ENCODE results near the gene FAT1.

Gene FAT1

GRCh38 chr4:186627226-186627865 is 96.3 kb downstream of the FAT1 start:
- FAIRE-seq: no peak
- no peak for DNase-seq (ENCODE audit: extremely low spot score, insufficient read length, low read depth)

- FAIRE-seq (no peak), DNase-seq (ENCODE audit: extremely low spot score, insufficient read length, low read depth) (no peak)
These were observed 98.7 kb downstream of the FAT1 start for GRCh38 chr4:186624951-186625350.

GRCh38 chr4:186623546-186623945 is 100.1 kb downstream of the FAT1 start:
- no peak for FAIRE-seq

GRCh38 chr4:186622788-186623464 is 100.7 kb downstream of the FAT1 start:
- DNase-seq (ENCODE audit: extremely low spot score, insufficient read length, low read depth) (no peak), FAIRE-seq (no peak)

More at GRCh38 chr4:186623546-186623945, 100.1 kb downstream of the FAT1 start:
- no peak for DNase-seq (ENCODE audit: extremely low spot score, insufficient read length, low read depth)

- DNase-seq (ENCODE audit: extremely low spot score, insufficient read length, low read depth): no peak
- no peak for FAIRE-seq
These were observed 101.6 kb downstream of the FAT1 start for GRCh38 chr4:186621959-186622553.

GRCh38 chr4:186619088-186619487 is 104.6 kb downstream of the FAT1 start:
- FAIRE-seq (no peak), DNase-seq (ENCODE audit: extremely low spot score, insufficient read length, low read depth) (no peak)

GRCh38 chr4:186617921-186618320 is 105.7 kb downstream of the FAT1 start:
- FAIRE-seq: no peak
- DNase-seq (ENCODE audit: extremely low spot score, insufficient read length, low read depth): no peak

- no peak for DNase-seq (ENCODE audit: extremely low spot score, insufficient read length, low read depth)
- no peak for FAIRE-seq
These were observed 116.2 kb downstream of the FAT1 start for GRCh38 chr4:186607490-186607889.

GRCh38 chr4:186606591-186606992 is 117.1 kb downstream of the FAT1 start:
- DNase-seq (ENCODE audit: extremely low spot score, insufficient read length, low read depth): no peak

GRCh38 chr4:186605261-186605865 is 118.3 kb downstream of the FAT1 start:
- DNase-seq (ENCODE audit: extremely low spot score, insufficient read length, low read depth) (no peak), FAIRE-seq (no peak)

More at GRCh38 chr4:186606591-186606992, 117.1 kb downstream of the FAT1 start:
- no peak for FAIRE-seq

GRCh38 chr4:186604124-186604807 is 119.4 kb downstream of the FAT1 start:
- FAIRE-seq (no peak), DNase-seq (ENCODE audit: extremely low spot score, insufficient read length, low read depth) (no peak)

- no peak for FAIRE-seq
- no peak for DNase-seq (ENCODE audit: extremely low spot score, insufficient read length, low read depth)
These were observed 120.7 kb downstream of the FAT1 start for GRCh38 chr4:186602978-186603377.

GRCh38 chr4:186599483-186599882 is 124.2 kb downstream of the FAT1 start:
- FAIRE-seq (no peak), DNase-seq (ENCODE audit: extremely low spot score, insufficient read length, low read depth) (no peak)

GRCh38 chr4:186598686-186599085 is 125.0 kb downstream of the FAT1 start:
- FAIRE-seq (no peak), DNase-seq (ENCODE audit: extremely low spot score, insufficient read length, low read depth) (no peak)

- FAIRE-seq (no peak), DNase-seq (ENCODE audit: extremely low spot score, insufficient read length, low read depth) (no peak)
These were observed 126.7 kb downstream of the FAT1 start for GRCh38 chr4:186596850-186597390.

GRCh38 chr4:186596346-186596745 is 127.3 kb downstream of the FAT1 start:
- DNase-seq (ENCODE audit: extremely low spot score, insufficient read length, low read depth): no peak
- no peak for FAIRE-seq

- FAIRE-seq (no peak), DNase-seq (ENCODE audit: extremely low spot score, insufficient read length, low read depth) (no peak)
These were observed 130.1 kb downstream of the FAT1 start for GRCh38 chr4:186593587-186593973.

GRCh38 chr4:186592966-186593586 is 130.6 kb downstream of the FAT1 start:
- DNase-seq (ENCODE audit: extremely low spot score, insufficient read length, low read depth) (no peak), FAIRE-seq (no peak)

GRCh38 chr4:186592445-186592844 is 131.2 kb downstream of the FAT1 start:
- DNase-seq (ENCODE audit: extremely low spot score, insufficient read length, low read depth) (no peak), FAIRE-seq (no peak)

GRCh38 chr4:186591651-186592050 is 132.0 kb downstream of the FAT1 start:
- FAIRE-seq: no peak

More at GRCh38 chr4:186591651-186592050, 132.0 kb downstream of the FAT1 start:
- DNase-seq (ENCODE audit: extremely low spot score, insufficient read length, low read depth): no peak
